Neutrophil (primary cell): Measurements from ENCODE around the gene DLD.
"Not testable (repeated sequence)": the region's sequence is repeated elsewhere in the genome, so short reads cannot be mapped to it uniquely, and the experiment has no call there.

Experiments used
- H3K27ac ChIP-seq: fragments of 200-600 bp; sonication (generic); 2 replicates; pipeline ENCODE4 v1.5.1; 2016; ENCODE audit warnings: mild to moderate bottlenecking, moderate library complexity
- H3K27me3 ChIP-seq: fragments of 200-600 bp; sonication (generic); 2 replicates; pipeline ENCODE4 v1.6.0; 2016; ENCODE audit warnings: mild to moderate bottlenecking
- H3K36me3 ChIP-seq: fragments of 200-600 bp; sonication (generic); 2 replicates; pipeline ENCODE4 v1.5.1; 2017
- H3K4me1 ChIP-seq, 2 experiments: fragments of 200-600 bp in 1 of 2; sonication (generic) in 1 of 2; 1 replicate in 1 of 2; 2 replicates in 1 of 2; pipeline versions ENCODE4 v1.5.1 to v1.6.1; 2013 to 2016; ENCODE audit warnings: low read depth in 1 of 2, low read length in 1 of 2, mild to moderate bottlenecking in 1 of 2, moderate library complexity in 1 of 2; ENCODE audit not compliant: control insufficient read depth in 1 of 2, insufficient read depth in 1 of 2
- H3K4me3 ChIP-seq, 2 experiments: fragments of 200-600 bp in 1 of 2; sonication (generic) in 1 of 2; 1 replicate in 1 of 2; 2 replicates in 1 of 2; pipeline ENCODE4 v1.5.1; 2013 to 2016; ENCODE audit warnings: low read depth in 1 of 2, low read length in 1 of 2, mild to moderate bottlenecking in 1 of 2, moderate library complexity in 1 of 2
- H3K9me3 ChIP-seq: fragments of 200-600 bp; sonication (generic); 2 replicates; pipeline ENCODE4 v1.5.1; 2016
- CTCF ChIP-seq: fragments of 200-600 bp; sonication (generic); IDR thresholded peaks from 2 replicates; pipeline ENCODE4 v1.5.1; 2016; ENCODE audit warnings: antibody characterized with exemption

Gene DLD

GRCh38 chr7:107890962-107891635, at the start of gene DLD:
TSS of gene DLD (plus strand) at chr7:107891183. CDS start at chr7:107891251, 68 bp downstream.
- peak; percentile 54 for TF ChIP-seq CTCF
- peak within 1 kb of the TSS; percentile 75 to 82 for H3K4me3 ChIP-seq
- no peaks in the 10 kb centered on the region for H3K9me3 ChIP-seq
- peak within 1 kb of the TSS; percentile 97 for H3K27ac ChIP-seq
- H3K4me1 ChIP-seq = peaks cover 38 to 47% of the 10 kb centered on the region in 2 experiments
- peaks cover 30% of the 10 kb centered on the region for H3K36me3 ChIP-seq
- H3K27me3 ChIP-seq = peaks cover 12% of the 10 kb centered on the region

GRCh38 chr7:107842213-107842612, 48.8 kb upstream of the DLD start:
- H3K4me1 ChIP-seq = no peaks in the 10 kb centered on the region

GRCh38 chr7:107843184-107843583, 47.8 kb upstream of the DLD start:
- no peaks in the 10 kb centered on the region for H3K4me1 ChIP-seq
- no peak for TF ChIP-seq CTCF
- no peaks in the 10 kb centered on the region for H3K27me3 ChIP-seq
- H3K4me3 ChIP-seq = no peak overlapping the region
- no peaks in the 10 kb centered on the region for H3K36me3 ChIP-seq
- H3K9me3 ChIP-seq = no peaks in the 10 kb centered on the region
- no peak overlapping the region for H3K27ac ChIP-seq

More at GRCh38 chr7:107842213-107842612, 48.8 kb upstream of the DLD start:
- H3K4me3 ChIP-seq = no peak overlapping the region
- no peak for TF ChIP-seq CTCF
- H3K36me3 ChIP-seq = no peaks in the 10 kb centered on the region
- no peaks in the 10 kb centered on the region for H3K27me3 ChIP-seq
- H3K27ac ChIP-seq = no peak overlapping the region
- H3K9me3 ChIP-seq = no peaks in the 10 kb centered on the region

GRCh38 chr7:107846324-107846723, 44.7 kb upstream of the DLD start:
- Histone ChIP-seq H3K27ac (no peak overlapping the region), H3K27me3 (no peaks in the 10 kb centered on the region), H3K36me3 (no peaks in the 10 kb centered on the region), H3K4me1 (no peaks in the 10 kb centered on the region), H3K9me3 (no peaks in the 10 kb centered on the region), H3K4me3 (no peak overlapping the region)
- TF ChIP-seq CTCF = no peak

GRCh38 chr7:107847168-107847835, 43.7 kb upstream of the DLD start:
- Histone ChIP-seq H3K27me3 (no peaks in the 10 kb centered on the region), H3K36me3 (no peaks in the 10 kb centered on the region), H3K27ac (no peak overlapping the region), H3K4me3 (no peak overlapping the region), H3K9me3 (no peaks in the 10 kb centered on the region), H3K4me1 (no peaks in the 10 kb centered on the region)
- no peak for TF ChIP-seq CTCF

- not testable (repeated sequence) for H3K36me3 ChIP-seq, H3K27ac ChIP-seq, H3K4me1 ChIP-seq, H3K9me3 ChIP-seq, H3K27me3 ChIP-seq, H3K4me3 ChIP-seq
Measured at GRCh38 chr7:107847836-107848175, 43.2 kb upstream of the DLD start.

- not testable (repeated sequence) for H3K27me3 ChIP-seq, H3K9me3 ChIP-seq, H3K36me3 ChIP-seq, H3K4me3 ChIP-seq, H3K4me1 ChIP-seq, H3K27ac ChIP-seq
Measured at GRCh38 chr7:107848211-107848610, 42.8 kb upstream of the DLD start.
